ENCODE results near the gene KCP. TPM values are rescaled to one million over a fixed set of nuclear protein-coding genes. Genes with fewer than 3 reads are reported as not detected.
A peak's percentile ranks its signal among the peaks of the same experiment; 100 is the strongest.

Gene KCP
- total and polyA plus RNA-seq, 4 donors, result 0.15 to 6.1 (median 2.1) TPM; not detected in 1

GRCh38 chr7:128843938-128844621 lies 66.4 kb downstream of the KCP start:
- WGBS, 2 donors, result 89% methylated on average over 17 of the region's 17 CpGs
- no peaks in the 10 kb centered on the region for H3K4me1 ChIP-seq (ENCODE audit: control insufficient read depth in 1 of 2, insufficient read depth in 2 of 2, low read length in 2 of 2)
- H3K4me3 ChIP-seq (ENCODE audit: low read length in 2 of 2), result no peak overlapping the region
- peak in 1 of 2 donors; percentile 74 for DNase-seq
- H3K9me3 ChIP-seq (ENCODE audit: control insufficient read depth, low read length), result no peaks in the 10 kb centered on the region
- no peak overlapping the region for H3K27ac ChIP-seq (ENCODE audit: low read depth in 1 of 2, low read length in 2 of 2)
- ATAC-seq (ENCODE audit: low FRiP score), result no peak
- intact Hi-C loops (cut with DNase I), result loop anchor here in 1 of 2 donors (1.0 kb wide), 1 partner anchor 15 kb away; no protein-coding TSS in a partner anchor
- H3K36me3 ChIP-seq (ENCODE audit: control insufficient read depth in 1 of 2, insufficient read depth in 2 of 2, low read length in 1 of 2), result peaks cover 0 to 9% of the 10 kb centered on the region in 2 donors
- no peaks in the 10 kb centered on the region for H3K27me3 ChIP-seq (ENCODE audit: control insufficient read depth in 1 of 2, insufficient read depth in 2 of 2, low read length in 1 of 2)

GRCh38 chr7:128842674-128843641 lies 67.6 kb downstream of the KCP start:
- H3K9me3 ChIP-seq (ENCODE audit: control insufficient read depth, low read length), result no peaks in the 10 kb centered on the region
- H3K27ac ChIP-seq (ENCODE audit: low read depth in 1 of 2, low read length in 2 of 2), result no peak overlapping the region
- no peak overlapping the region for H3K4me3 ChIP-seq (ENCODE audit: low read length in 2 of 2)
- no peaks in the 10 kb centered on the region for H3K4me1 ChIP-seq (ENCODE audit: control insufficient read depth in 1 of 2, insufficient read depth in 2 of 2, low read length in 2 of 2)
- DNase-seq, result peak; percentile 43 to 68
- peaks cover 0 to 9% of the 10 kb centered on the region in 2 donors for H3K36me3 ChIP-seq (ENCODE audit: control insufficient read depth in 1 of 2, insufficient read depth in 2 of 2, low read length in 1 of 2)
- H3K27me3 ChIP-seq (ENCODE audit: control insufficient read depth in 1 of 2, insufficient read depth in 2 of 2, low read length in 1 of 2), result no peaks in the 10 kb centered on the region
- intact Hi-C loops (cut with DNase I), result no loop called here
- WGBS, 2 donors, result 89 to 94% methylated on average over 38 of the region's 38 CpGs
- no peak for ATAC-seq (ENCODE audit: low FRiP score)

DNA sequence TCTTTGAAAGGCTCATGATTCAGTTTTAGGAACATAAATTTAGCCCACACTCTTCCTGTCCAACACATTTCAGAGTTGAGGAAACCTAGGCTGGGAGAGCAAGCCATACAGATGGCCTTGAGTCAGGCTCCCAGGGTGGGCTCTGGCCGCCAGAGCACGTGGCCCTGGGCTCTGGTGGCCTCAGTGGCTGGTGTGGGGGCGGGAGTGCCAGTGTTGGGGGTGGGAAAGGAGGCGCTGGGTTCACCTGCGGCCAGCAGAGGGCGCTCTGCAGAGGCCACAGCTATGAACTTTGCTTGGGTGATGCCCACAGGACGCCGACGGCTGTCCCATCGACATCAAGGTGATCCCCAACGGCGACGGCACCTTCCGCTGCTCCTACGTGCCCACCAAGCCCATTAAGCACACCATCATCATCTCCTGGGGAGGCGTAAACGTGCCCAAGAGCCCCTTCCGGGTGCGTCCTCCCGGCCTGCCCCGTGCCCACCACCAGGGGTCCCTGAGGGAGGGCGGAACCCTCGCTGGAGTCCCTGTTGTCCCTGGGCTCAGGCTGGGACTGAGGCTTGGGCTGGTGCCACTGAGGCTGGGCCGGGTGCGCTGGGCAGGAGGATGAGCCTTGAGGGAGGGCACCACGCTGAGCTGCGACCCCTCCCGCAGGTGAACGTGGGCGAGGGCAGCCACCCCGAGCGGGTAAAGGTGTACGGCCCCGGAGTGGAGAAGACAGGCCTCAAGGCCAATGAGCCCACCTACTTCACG lies 68.4 kb downstream of the KCP start:
- Histone ChIP-seq H3K36me3 (ENCODE audit: control insufficient read depth in 1 of 2, insufficient read depth in 2 of 2, low read length in 1 of 2) (peaks cover 0 to 9% of the 10 kb centered on the region in 2 donors), H3K27me3 (ENCODE audit: control insufficient read depth in 1 of 2, insufficient read depth in 2 of 2, low read length in 1 of 2) (no peaks in the 10 kb centered on the region), H3K27ac (ENCODE audit: low read depth in 1 of 2, low read length in 2 of 2) (no peak overlapping the region), H3K4me1 (ENCODE audit: control insufficient read depth in 1 of 2, insufficient read depth in 2 of 2, low read length in 2 of 2) (no peaks in the 10 kb centered on the region), H3K4me3 (ENCODE audit: low read length in 2 of 2) (no peak overlapping the region), H3K9me3 (ENCODE audit: control insufficient read depth, low read length) (no peaks in the 10 kb centered on the region)
- 64 to 67% methylated on average over 35 of the region's 35 CpGs for WGBS, 2 donors
- intact Hi-C loops (cut with DNase I), result no loop called here
- no peak for ATAC-seq (ENCODE audit: low FRiP score)
- peak; percentile 57 to 85 for DNase-seq

GRCh38 chr7:128841171-128841690 lies 69.3 kb downstream of the KCP start:
- Histone ChIP-seq H3K27me3 (ENCODE audit: control insufficient read depth in 1 of 2, insufficient read depth in 2 of 2, low read length in 1 of 2) (no peaks in the 10 kb centered on the region), H3K36me3 (ENCODE audit: control insufficient read depth in 1 of 2, insufficient read depth in 2 of 2, low read length in 1 of 2) (peaks cover 0 to 9% of the 10 kb centered on the region in 2 donors), H3K4me1 (ENCODE audit: control insufficient read depth in 1 of 2, insufficient read depth in 2 of 2, low read length in 2 of 2) (no peaks in the 10 kb centered on the region), H3K9me3 (ENCODE audit: control insufficient read depth, low read length) (no peaks in the 10 kb centered on the region), H3K4me3 (ENCODE audit: low read length in 2 of 2) (no peak overlapping the region), H3K27ac (ENCODE audit: low read depth in 1 of 2, low read length in 2 of 2) (no peak overlapping the region)
- WGBS, 2 donors, result 90% methylated on average over 17 of the region's 17 CpGs
- no peak for ATAC-seq (ENCODE audit: low FRiP score)
- DNase-seq, result peak; percentile 42 to 74
- intact Hi-C loops (cut with DNase I), result no loop called here

DNA sequence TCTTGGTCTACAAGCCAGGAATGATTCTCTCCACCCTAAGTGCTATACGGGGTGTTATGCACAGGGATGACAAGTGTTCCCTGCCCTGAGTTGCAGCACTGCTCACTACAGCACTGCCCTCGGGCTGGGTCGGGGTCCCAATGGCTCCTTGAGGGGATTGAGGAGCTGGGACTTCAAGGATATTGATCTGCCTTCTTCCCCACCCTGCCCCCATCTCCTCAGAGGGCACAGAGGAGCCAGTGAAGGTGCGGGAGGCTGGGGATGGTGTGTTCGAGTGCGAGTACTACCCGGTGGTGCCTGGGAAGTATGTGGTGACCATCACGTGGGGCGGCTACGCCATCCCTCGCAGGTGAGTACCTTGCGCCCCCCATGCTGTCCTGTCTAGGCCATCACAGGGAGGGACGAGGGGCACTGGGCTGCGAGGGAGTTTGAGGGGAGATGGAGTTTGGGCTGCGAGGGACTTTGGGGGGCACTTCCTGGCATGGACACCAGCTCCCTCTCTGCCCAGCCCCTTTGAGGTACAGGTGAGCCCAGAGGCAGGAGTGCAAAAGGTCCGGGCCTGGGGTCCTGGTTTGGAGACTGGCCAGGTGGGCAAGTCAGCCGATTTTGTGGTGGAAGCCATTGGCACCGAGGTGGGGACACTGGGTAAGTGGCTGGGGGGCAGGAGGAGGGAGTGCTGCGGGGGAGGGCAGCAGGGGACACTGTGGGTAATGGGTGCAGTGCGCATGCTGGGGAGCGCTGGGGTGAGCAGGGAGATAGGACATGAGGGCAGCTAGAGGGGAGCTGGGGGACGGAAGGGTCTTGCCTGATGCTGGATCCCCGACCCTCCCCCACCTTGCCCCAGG lies 70.0 kb downstream of the KCP start:
- no peaks in the 10 kb centered on the region for H3K27me3 ChIP-seq (ENCODE audit: control insufficient read depth in 1 of 2, insufficient read depth in 2 of 2, low read length in 1 of 2)
- H3K4me1 ChIP-seq (ENCODE audit: control insufficient read depth in 1 of 2, insufficient read depth in 2 of 2, low read length in 2 of 2), result no peaks in the 10 kb centered on the region
- intact Hi-C loops (cut with DNase I), result no loop called here
- H3K4me3 ChIP-seq (ENCODE audit: low read length in 2 of 2), result no peak overlapping the region
- ATAC-seq (ENCODE audit: low FRiP score), result no peak
- WGBS, 2 donors, result 89 to 91% methylated on average over 22 to 23 of the region's 23 CpGs
- H3K36me3 ChIP-seq (ENCODE audit: control insufficient read depth in 1 of 2, insufficient read depth in 2 of 2, low read length in 1 of 2), result peaks cover 0 to 9% of the 10 kb centered on the region in 2 donors
- no peak overlapping the region for H3K27ac ChIP-seq (ENCODE audit: low read depth in 1 of 2, low read length in 2 of 2)
- DNase-seq, result peak in 1 of 2 donors; percentile 39
- H3K9me3 ChIP-seq (ENCODE audit: control insufficient read depth, low read length), result no peaks in the 10 kb centered on the region

DNA sequence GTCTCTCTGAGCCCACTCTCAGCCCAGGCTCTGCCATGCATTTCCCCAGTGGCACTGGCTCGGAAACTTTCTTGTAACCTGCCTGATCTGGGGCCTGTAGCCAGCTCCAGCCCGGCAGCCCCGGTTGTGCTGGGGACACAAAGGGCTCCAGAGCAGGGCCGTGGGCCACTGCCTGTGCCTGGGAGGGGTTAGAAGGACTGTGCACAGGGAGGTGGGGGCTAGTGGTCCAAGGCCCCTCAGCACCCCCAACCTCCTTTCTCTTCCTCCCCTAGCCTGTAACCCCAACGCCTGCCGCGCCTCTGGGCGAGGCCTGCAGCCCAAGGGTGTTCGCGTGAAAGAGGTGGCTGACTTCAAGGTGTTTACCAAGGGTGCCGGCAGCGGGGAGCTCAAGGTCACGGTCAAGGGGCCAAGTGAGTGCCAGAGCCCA lies 70.7 kb downstream of the KCP start:
- peaks cover 0 to 9% of the 10 kb centered on the region in 2 donors for H3K36me3 ChIP-seq (ENCODE audit: control insufficient read depth in 1 of 2, insufficient read depth in 2 of 2, low read length in 1 of 2)
- intact Hi-C loops (cut with DNase I), result no loop called here
- no peak for ATAC-seq (ENCODE audit: low FRiP score)
- no peak overlapping the region for H3K4me3 ChIP-seq (ENCODE audit: low read length in 2 of 2)
- WGBS, 2 donors, result 91 to 94% methylated on average over 13 of the region's 13 CpGs
- no peaks in the 10 kb centered on the region for H3K4me1 ChIP-seq (ENCODE audit: control insufficient read depth in 1 of 2, insufficient read depth in 2 of 2, low read length in 2 of 2)
- no peaks in the 10 kb centered on the region for H3K9me3 ChIP-seq (ENCODE audit: control insufficient read depth, low read length)
- no peaks in the 10 kb centered on the region for H3K27me3 ChIP-seq (ENCODE audit: control insufficient read depth in 1 of 2, insufficient read depth in 2 of 2, low read length in 1 of 2)
- peak in 1 of 2 donors; percentile 43 for DNase-seq
- no peak overlapping the region for H3K27ac ChIP-seq (ENCODE audit: low read depth in 1 of 2, low read length in 2 of 2)

- Histone ChIP-seq H3K4me3 (ENCODE audit: low read length in 2 of 2) (no peak overlapping the region), H3K27me3 (ENCODE audit: control insufficient read depth in 1 of 2, insufficient read depth in 2 of 2, low read length in 1 of 2) (no peaks in the 10 kb centered on the region), H3K9me3 (ENCODE audit: control insufficient read depth, low read length) (no peaks in the 10 kb centered on the region), H3K4me1 (ENCODE audit: control insufficient read depth in 1 of 2, insufficient read depth in 2 of 2, low read length in 2 of 2) (no peaks in the 10 kb centered on the region), H3K27ac (ENCODE audit: low read depth in 1 of 2, low read length in 2 of 2) (no peak overlapping the region), H3K36me3 (ENCODE audit: control insufficient read depth in 1 of 2, insufficient read depth in 2 of 2, low read length in 1 of 2) (peaks cover 0 to 9% of the 10 kb centered on the region in 2 donors)
- WGBS, 2 donors, result 85 to 87% methylated on average over 17 of the region's 17 CpGs
- DNase-seq (peak in 1 of 2 donors; percentile 31), ATAC-seq (ENCODE audit: low FRiP score) (no peak)
- intact Hi-C loops (cut with DNase I), result no loop called here
Measured at GRCh38 chr7:128838981-128839731, 71.4 kb downstream of the KCP start.

All from aorta (tissue), 5 donors.